GM18861 (cell line): Measurements from ENCODE around the gene SERGEF.
"Not testable (repeated sequence)": the region's sequence is repeated elsewhere in the genome, so short reads cannot be mapped to it uniquely, and the experiment has no call there.

Source experiments
- ATAC-seq: cut with Tn5 transposase; IDR thresholded peaks from one replicate; pipeline ENCODE4 v1.9.1; 2021; ENCODE audit not compliant: unreplicated experiment

SERGEF gene

DNA sequence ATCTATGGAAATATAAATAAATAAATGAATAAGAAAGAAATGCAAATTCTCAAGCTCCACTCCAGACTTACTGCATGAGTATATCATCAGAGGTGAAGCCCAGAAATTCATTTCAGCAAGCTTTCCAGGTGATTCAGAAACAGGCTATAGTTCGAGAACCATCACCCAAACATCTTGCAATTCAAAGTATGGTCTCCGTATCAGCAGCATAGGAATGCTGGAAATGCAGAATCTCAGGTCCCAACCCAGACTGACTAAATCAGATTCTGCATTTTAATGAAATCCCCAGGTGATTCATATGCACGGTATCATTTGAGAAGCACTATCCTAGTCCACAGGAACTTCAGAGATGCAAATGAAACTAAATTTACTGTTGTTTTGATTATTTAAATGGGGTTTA, 95.3 kb downstream of the SERGEF start:
- no peak for ATAC-seq

DNA sequence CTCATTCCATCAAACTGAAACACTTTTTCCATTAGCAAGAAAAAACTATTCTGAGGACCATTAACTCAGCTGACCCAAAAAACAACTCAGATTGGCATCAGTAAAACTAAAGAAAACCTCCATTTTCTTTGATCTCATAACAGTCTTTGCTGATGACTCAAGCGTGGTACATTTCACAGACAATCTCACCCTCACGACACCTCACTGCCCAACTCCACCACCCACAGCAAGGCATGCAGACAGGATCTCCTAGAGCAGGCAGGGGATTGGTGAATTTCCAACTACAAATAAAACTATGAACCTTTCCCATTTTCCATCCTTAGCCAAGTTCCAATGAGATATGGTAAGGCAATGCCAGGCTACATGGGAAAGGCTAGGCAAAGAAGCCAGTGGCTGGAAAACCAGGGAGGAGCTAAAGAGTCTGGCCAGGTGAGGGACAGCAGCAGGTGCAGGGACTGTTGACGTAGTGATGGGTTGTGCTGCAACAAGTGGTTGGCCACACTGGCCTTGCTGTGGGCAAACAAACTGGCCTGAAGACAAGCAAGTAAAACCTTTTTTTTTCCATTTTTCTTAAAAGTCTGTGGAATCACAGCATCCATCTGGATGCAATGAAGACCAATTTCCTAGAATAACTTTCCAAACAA, 97.2 kb downstream of the SERGEF start:
- no peak for ATAC-seq

DNA sequence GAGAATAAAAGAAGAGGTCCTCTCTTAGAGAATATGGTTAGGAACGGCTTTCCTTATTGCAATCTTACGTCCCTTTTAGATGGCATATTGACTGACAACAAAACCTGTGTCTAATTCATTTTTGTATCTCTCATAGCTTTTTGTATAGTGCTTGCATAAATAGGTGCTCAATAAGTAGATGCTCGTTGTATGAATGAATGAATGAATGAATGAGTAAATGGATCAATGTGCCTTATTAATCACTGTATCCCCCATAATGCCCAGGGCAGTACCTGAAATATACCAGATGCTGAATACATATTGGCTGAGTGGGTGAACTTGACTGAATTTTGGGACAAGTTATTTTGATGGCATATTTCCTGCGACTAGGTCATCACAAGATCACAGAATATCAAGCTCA, 97.9 kb downstream of the SERGEF start:
- no peak for ATAC-seq

- peak; percentile 52 for ATAC-seq
Observed at GRCh38 chr11:17907046-17907445, 105.8 kb downstream of the SERGEF start.

DNA sequence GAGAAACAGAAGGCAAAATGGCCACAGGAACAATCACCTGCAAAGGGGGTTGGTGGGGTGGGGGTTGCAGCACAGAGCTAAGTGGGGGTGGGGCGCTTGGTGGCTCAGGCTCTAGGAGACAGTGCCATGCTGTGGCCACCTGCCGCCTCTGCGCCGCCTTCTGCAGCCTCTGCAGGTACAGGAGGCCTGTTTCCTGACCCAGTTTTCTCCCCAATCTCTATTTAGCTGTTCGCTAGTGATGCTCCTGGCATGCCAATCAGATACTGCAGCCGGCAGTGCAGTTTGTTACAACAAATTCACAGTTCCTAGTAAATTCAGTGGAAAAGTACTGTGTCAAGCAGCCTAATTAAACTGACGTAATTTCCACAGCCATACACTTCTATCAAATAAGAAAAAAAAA, 106.4 kb downstream of the SERGEF start:
- ATAC-seq = no peak

DNA sequence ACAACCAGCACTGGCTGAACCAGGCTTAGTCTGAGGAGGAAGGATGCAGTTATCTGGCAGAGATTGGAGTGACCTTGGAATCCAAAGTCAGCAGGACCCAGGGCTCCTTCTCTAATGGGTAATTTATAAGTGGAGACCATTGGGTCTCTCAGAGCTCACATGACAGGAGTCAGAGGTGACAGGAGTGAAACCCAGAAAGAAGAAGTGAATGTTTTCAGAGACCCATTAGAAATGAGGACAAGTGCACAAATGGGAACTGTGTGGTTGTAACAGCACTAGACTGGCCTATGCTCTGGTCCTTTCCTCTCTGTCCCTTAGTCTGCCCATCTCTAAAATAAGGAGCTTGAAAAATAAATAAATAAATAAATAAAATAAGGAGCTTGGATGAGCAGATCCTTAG, 107.4 kb downstream of the SERGEF start:
- peak; percentile 95 for ATAC-seq

DNA sequence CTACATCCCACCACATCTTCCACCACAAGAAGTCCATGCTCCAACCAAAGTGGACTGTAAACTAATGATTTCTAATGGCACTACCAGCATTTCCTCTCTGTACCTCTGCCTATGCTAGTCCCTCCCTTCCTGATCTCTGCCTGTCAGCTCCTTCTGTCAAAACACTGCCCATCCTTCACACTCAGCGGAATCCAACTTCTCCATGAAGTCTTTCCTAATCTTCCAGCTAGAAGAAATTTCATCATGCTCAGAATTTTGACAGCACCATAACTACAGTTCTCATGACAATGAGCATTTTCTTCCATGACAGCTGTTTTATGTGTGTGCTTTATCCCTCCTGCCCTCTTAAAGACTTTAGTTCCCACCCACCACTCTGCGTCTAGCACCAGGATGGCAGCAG, 111.4 kb downstream of the SERGEF start:
- ATAC-seq = no peak

GRCh38 chr11:17898782-17899181, 114.1 kb downstream of the SERGEF start:
- no peak for ATAC-seq

DNA sequence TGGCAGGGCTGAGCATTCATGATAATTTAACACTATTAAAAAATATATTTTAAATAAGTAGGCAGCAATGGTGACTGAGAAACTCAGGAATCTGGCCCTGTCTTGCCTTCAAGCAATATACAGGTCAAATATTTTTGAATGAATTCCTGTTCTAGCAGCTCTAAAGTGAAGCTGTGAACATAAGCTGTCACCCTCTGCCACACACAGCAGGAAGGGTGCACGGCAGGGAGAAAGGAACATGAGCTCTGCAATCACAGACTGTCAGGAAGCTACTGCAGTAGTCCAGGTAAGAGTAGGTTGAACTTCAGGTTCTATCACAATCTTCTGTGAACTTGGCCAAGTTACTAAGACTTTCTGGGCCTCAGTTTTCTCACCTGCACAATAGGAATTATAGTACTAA, 114.8 kb downstream of the SERGEF start:
- no peak for ATAC-seq

- ATAC-seq = no peak
Observed at GRCh38 chr11:17897495-17897894, 115.4 kb downstream of the SERGEF start.

DNA sequence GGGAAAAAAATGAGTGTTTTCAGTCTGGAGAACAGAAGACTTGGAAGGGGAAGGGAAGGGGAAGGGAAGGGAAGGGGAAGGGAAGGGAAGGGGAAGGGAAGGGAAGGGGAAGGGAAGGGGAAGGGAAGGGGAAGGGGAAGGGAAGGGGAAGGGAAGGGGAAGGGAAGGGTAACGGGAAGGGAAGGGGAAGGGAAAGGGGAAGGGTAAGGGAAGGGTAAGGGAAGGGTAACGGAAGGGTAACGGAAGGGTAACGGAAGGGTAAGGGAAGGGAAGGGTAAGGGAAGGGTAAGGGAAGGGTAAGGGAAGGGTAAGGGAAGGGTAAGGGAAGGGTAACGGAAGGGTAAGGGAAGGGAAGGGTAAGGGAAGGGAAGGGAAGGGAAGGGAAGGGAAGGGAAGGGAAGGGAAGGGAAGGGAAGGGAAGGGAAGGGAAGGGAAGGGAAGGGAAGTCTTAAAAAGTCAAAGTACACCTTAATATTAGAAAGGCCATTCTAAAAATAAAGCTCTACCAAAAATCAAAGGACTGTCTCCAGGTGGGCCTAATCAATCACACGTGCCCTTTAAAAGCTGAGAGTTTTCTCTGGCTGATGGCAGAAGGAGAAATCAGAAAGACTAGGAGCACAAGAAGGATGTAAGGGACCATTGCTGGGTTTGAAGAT, 116.2 kb downstream of the SERGEF start:
- ATAC-seq = not testable (repeated sequence)

GRCh38 chr11:17894929-17895658, 117.8 kb downstream of the SERGEF start:
- ATAC-seq = no peak

DNA sequence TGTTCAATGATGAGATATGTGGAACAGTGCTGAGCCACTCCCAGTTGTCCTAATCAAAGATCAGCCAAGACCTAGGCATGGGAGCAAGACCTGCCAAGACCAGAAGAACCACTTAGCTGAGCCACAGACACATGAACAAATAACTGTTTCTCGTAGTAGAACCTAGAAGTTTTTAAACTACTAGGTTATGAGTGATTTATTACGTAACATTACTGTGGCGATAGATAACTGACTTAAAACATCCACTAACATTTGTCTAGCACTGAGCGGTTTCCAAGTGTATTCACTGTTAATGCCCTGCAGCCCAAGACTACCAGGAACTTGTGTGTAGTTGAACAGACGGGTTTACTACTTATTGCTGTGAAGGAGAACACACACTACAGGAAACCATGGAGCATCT, 120.4 kb downstream of the SERGEF start:
- no peak for ATAC-seq

DNA sequence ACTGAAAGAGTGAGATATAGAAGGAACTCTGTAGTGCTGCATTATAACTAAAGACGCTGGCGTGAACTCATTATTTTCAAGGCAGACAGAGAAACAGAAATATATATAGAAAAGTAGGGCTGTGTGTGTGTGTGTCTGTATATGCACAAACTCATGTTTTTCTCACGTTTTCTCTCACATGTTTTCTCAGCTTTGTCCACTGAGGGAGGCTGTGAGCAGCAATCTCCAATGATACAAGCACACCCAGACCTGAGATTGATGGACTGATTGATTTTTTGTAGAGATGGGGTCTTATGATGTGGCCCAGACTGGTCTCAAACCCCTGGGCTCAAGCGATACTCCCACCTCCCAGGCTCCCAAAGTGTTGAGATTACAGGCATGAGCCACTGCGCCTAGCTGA, 122.5 kb downstream of the SERGEF start:
- no peak for ATAC-seq

GRCh38 chr11:17887779-17888178, 125.1 kb downstream of the SERGEF start:
- ATAC-seq = no peak

GRCh38 chr11:17883946-17884345, 128.9 kb downstream of the SERGEF start:
- ATAC-seq = no peak

DNA sequence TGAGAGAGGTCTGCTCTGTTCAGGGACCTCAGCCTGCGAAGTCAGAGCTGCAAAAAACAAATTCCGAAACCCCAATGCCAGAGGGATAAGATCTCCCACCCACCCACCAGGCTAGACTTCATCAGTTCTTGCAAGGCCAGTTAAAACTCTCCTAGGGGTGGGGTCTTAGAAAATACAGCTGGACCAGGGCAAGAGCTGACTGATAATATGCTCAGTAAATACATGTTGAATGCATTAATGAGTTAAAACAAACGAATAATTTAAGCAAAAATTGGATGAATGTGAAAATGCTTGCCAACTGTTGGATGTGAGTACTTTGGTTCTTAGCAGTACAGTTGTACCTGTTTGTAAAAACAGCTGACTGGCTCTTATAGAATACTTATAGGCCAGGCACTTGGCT, 129.8 kb downstream of the SERGEF start:
- ATAC-seq = no peak

- ATAC-seq = no peak
Observed at GRCh38 chr11:17878743-17879142, 134.1 kb downstream of the SERGEF start.

DNA sequence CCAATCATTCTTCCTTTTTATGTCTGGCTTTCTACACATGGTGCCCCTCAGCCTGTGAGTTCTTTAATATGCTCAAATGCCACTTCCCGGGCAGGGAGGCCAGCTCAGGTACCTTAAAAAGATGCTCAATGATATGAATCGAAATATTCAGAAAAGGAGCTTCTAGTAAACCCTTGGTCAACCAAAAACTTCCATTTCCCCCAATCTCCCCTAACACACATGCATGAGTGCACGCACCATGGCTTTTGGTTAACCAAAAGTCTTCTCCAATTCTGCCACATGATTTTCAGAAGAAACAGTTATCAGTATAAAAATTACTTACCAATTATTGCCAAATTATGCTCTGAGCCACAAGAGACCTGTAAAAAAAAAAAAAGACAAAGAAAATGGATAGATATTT, 135.0 kb downstream of the SERGEF start:
- no peak for ATAC-seq

- ATAC-seq = no peak
Observed at GRCh38 chr11:17876827-17877226, 136.0 kb downstream of the SERGEF start.

DNA sequence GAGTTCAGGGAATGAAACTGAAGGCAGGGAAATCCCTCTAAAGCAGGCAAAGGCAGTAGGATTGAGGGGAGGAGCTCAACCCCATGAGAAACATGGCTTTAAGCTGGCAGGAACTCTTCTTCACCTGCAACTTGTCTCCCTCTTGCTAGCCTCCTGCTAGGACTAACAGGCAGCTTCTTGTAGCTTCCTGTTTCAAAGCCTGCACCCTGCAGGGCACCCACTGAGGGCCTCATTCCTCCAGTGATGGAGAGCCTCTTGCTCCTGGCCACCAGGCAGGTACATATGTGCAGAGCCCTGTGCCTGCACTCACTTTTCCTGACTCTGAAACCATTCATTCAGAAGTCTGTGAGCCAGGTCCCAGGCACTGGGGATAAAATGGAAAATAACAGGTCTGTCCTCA, 137.0 kb downstream of the SERGEF start:
- no peak for ATAC-seq

DNA sequence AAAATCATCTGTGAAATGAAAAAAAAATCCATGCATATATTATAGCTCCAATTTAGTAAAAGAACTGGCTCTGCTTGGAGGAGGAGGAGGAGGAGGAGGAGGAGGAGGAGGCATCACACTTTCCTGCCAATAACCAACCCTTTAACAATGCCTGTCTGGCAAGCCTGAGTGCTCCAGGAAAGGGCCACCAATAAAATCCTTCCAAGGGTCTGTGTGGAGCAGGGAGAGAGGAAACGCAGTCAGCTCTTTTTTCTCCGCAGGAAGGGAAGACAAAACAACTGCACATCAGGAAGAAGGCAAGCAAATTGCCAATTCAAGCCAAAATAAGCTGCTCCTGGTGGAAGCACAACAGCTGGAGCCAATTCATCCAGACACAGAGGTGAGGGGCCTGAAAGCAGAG, 139.3 kb downstream of the SERGEF start:
- no peak for ATAC-seq
